ENCODE measurements around the gene OCRL.
"Not testable (repeated sequence)": the region's sequence is repeated elsewhere in the genome, so short reads cannot be mapped to it uniquely, and the experiment has no call there.

Gene OCRL

DNA sequence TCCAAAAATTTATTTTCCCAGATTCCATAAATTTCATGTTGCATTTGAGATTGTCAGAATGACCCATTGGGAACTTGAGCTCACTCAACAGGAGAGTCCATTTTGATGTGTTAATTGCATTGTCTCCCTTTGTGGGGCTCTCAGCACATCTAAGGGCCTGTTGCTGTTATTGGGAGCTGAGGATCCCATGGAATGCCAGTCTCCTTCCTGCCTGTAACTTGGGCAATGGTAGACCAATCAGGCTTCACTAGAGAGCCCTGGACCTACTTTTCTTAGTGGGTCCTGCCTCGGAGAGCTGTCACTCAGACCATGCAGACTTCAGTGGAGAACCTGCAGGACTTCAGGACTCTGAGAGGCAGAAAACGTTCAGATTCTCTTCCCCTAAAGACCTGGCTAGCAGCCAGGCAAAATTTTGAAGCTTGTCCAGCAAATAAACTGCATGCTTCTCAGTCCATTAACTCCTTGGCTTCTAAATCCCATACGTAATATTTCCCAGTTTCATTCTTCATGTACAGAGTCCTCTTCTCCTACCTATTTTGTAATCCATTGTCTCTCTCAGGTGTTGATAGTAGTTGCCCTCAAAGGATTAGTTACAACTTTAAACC, 25.1 kb downstream of the OCRL start:
- no peak for DNase-seq (ENCODE audit: extremely low spot score)
- CTCF ChIA-PET = no interaction called here
- POLR2A ChIA-PET = no interaction called here
- TF ChIP-seq, protein P1, sequence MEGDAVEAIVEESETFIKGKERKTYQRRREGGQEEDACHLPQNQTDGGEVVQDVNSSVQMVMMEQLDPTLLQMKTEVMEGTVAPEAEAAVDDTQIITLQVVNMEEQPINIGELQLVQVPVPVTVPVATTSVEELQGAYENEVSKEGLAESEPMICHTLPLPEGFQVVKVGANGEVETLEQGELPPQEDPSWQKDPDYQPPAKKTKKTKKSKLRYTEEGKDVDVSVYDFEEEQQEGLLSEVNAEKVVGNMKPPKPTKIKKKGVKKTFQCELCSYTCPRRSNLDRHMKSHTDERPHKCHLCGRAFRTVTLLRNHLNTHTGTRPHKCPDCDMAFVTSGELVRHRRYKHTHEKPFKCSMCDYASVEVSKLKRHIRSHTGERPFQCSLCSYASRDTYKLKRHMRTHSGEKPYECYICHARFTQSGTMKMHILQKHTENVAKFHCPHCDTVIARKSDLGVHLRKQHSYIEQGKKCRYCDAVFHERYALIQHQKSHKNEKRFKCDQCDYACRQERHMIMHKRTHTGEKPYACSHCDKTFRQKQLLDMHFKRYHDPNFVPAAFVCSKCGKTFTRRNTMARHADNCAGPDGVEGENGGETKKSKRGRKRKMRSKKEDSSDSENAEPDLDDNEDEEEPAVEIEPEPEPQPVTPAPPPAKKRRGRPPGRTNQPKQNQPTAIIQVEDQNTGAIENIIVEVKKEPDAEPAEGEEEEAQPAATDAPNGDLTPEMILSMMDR (IDR thresholded peaks at IDR 0.05; ENCODE audit: control extremely low read depth, extremely low read depth, low read depth, missing control alignments) = no peak

DNA sequence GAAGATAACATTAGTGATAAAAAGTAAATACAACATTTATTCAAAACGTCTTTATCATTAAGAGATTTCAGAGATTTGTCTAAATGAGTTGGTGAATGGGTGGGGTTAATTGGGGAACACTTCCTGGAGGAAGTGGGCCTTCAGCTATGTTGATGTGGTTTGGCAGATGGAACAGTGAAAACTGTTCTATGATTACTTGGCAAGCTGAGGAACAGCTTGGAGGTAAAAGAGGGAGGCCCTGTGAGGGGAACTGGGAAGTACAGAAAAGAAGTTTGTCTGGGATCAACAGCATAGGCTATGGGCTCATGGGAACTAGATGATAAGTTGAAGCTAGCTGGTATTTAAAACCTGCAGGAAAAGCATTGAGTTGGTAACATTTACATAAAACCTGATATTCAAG, 26.0 kb downstream of the OCRL start:
- ChIA-PET CTCF (no interaction called here), POLR2A (no interaction called here)
- TF ChIP-seq, protein P1 (IDR thresholded peaks at IDR 0.05; ENCODE audit: control extremely low read depth, extremely low read depth, low read depth, missing control alignments) = no peak
- no peak for DNase-seq (ENCODE audit: extremely low spot score)

DNA sequence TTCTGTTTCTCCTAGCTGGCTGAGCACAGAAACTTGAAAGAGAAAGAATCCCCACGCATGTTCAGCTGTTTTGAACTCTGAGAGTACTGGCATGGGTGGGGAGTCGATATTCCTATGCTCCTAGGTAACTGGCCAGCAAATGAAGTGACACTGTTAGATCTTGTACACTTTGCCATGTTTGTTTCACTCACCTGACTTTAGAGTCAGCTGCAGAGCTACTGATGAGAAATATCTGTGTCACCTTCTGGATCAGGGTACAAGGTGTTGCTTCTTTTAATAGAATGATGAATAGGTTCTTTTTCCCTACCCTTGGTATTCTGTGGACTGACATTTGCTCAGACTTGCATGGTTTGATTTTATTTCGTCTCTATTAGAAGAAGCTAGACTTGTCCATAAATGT, 28.3 kb downstream of the OCRL start:
- TF ChIP-seq, protein P1 (IDR thresholded peaks at IDR 0.05; ENCODE audit: control extremely low read depth, extremely low read depth, low read depth, missing control alignments) = no peak
- ChIA-PET POLR2A (no interaction called here), CTCF (interaction anchor here (1.4 kb wide), 1 partner anchor 9 kb away, joined by 3 read pairs; no protein-coding TSS in a partner anchor)
- DNase-seq (ENCODE audit: extremely low spot score) = no peak

DNA sequence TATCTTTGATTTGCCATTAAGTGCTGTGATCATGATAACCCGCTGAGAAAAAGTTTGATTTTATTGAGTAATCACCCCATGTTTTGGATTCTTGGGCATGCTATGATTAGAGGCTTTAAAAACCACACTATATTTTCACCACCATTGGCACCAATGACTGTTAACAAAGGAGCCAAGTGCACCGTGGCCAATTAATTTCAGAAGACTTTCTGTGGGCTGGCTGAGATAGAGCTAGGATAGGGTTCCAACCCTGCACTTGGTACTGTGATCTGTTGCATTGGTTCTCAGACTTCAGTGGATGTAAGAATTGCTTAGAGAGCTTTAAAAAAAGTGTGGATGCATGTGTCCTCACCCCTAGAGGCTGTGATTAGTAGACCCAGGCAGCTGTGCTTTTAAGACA, 32.4 kb downstream of the OCRL start:
- no peak for DNase-seq (ENCODE audit: extremely low spot score)
- ChIA-PET POLR2A (no interaction called here), CTCF (interaction anchor here (0.9 kb wide), 1 partner anchor 32 kb away, joined by 3 read pairs; the partner anchor contains the start of gene OCRL)
- TF ChIP-seq, protein P1 (IDR thresholded peaks at IDR 0.05; ENCODE audit: control extremely low read depth, extremely low read depth, low read depth, missing control alignments) = no peak

DNA sequence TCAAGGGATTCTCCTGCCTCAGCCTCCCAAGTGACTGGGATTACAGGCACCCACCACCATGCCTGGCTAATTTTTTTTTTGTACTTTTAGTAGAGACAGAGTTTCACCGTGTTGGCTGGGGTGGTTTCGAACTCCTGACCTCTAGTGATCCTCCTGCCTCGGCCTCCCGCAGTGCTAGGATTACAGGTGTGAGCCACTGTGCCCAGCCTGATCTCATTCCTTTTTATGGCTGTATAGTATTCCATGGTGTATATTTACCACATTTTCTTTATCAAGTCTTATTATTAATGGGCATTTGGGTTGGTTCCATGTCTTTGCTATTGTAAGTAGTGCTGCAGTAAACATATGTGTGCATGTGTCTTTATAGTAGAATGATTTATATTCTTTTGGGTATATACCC, 33.6 kb downstream of the OCRL start:
- DNase-seq (ENCODE audit: extremely low spot score); CTCF ChIA-PET; POLR2A ChIA-PET: not testable (repeated sequence)

DNA sequence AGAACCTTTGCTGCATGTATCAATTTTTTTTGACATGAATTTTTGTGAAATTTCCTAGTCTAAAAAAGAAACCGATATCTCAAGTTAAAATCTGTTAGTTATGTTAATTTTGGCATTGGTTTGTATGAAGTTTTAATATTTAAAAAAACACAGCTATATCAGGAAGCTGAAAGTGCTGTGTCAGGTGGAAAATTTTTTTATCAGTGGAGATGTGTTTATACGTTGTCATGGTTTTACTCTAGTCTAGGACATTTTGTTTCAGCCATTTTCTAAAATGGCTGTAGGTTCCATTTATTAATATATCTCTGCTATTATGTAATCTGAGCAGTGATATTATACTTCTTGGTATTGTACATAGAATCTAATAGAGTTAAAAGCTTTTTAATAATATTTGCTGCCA, 34.2 kb downstream of the OCRL start:
- CTCF ChIA-PET = no interaction called here
- TF ChIP-seq, protein P1 (IDR thresholded peaks at IDR 0.05; ENCODE audit: control extremely low read depth, extremely low read depth, low read depth, missing control alignments) = no peak
- DNase-seq (ENCODE audit: extremely low spot score) = no peak
- POLR2A ChIA-PET = no interaction called here

DNA sequence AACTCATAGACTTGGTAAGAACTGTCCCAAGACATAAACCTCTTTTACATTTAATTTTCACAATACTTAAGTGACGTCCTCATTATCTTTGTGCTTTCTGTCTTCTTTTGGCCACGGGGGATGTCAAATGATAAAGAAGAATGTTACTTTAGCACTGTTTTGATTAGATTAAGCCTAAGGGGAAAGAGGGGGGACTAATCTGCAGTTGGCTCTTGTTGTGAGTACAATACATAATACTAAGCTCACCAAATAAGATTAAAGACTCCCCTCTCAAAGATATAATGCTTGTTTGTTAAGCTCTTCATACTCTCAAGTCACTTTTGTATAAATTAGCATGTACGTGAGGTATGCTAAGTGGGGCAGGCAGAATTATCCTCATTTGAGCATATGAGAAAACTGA, 36.5 kb downstream of the OCRL start:
- POLR2A ChIA-PET = no interaction called here
- DNase-seq (ENCODE audit: extremely low spot score) = no peak
- TF ChIP-seq, protein P1 (IDR thresholded peaks at IDR 0.05; ENCODE audit: control extremely low read depth, extremely low read depth, low read depth, missing control alignments) = no peak
- CTCF ChIA-PET = interaction anchor here (1.4 kb wide), 1 partner anchor 25 kb away, joined by 3 read pairs; no protein-coding TSS in a partner anchor

Measured in GM10248 (cell line).